ENCODE data around the gene SLC66A2.

DNA sequence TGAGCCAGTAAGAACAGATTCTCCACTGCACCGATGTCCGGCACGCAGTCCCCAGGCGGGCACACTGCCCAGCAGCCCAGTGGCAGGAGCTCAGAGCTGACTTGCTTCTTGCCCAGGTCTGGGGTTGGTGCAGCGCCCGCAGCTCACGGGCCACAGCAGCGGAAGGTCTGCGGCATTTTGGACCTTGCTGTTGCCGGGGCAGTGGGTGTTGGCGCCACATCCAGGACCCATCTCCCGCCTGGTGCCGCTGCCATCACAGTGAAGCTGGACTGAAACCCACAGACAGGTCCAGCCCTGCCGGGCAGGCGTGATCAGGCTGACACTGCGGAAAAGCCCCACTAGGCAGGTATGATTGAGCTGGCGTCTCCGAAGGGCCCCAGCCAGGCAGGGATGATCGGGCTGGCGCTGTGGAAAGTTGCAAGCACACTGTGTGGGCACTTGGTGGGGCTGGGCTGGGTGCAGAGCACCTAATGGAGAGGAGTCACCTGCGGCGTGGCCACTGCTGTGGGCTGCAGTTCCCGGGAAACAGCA is 75.5 kb downstream of the SLC66A2 start:
- TF ChIP-seq, protein P1, sequence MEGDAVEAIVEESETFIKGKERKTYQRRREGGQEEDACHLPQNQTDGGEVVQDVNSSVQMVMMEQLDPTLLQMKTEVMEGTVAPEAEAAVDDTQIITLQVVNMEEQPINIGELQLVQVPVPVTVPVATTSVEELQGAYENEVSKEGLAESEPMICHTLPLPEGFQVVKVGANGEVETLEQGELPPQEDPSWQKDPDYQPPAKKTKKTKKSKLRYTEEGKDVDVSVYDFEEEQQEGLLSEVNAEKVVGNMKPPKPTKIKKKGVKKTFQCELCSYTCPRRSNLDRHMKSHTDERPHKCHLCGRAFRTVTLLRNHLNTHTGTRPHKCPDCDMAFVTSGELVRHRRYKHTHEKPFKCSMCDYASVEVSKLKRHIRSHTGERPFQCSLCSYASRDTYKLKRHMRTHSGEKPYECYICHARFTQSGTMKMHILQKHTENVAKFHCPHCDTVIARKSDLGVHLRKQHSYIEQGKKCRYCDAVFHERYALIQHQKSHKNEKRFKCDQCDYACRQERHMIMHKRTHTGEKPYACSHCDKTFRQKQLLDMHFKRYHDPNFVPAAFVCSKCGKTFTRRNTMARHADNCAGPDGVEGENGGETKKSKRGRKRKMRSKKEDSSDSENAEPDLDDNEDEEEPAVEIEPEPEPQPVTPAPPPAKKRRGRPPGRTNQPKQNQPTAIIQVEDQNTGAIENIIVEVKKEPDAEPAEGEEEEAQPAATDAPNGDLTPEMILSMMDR (conservative IDR thresholded peaks at IDR 0.05), result no peak
- TF ChIP-seq ZFX (IDR thresholded peaks at IDR 0.05), result no peak

Measured in C4-2B (cell line).